Breast epithelium (tissue), 4 donors: ENCODE measurements around the gene DBN1. TPM values are rescaled to one million over a fixed set of nuclear protein-coding genes. Genes with fewer than 3 reads are reported as not detected.

Experiments
- DNase-seq, 2 donors: peaks; one replicate each; pipeline ENCODE4 v3.0.0-alpha.2; 2019; ENCODE audit warnings: low spot score in 2 of 2
- H3K27ac ChIP-seq, 2 donors: fragments of 200-600 bp; sonication (generic) in 1 of 2; one replicate each; pipeline ENCODE4 v1.5.1; 2016 to 2019; ENCODE audit warnings: mild to moderate bottlenecking in 1 of 2
- H3K27me3 ChIP-seq, 2 donors: fragments of 200-600 bp; sonication (generic) in 1 of 2; one replicate each; pipeline versions ENCODE4 v1.5.1 to v1.6.0; 2017 to 2019; ENCODE audit warnings: control low read depth in 1 of 2, mild to moderate bottlenecking in 1 of 2
- H3K36me3 ChIP-seq: fragments of 200-600 bp; one replicate; pipeline ENCODE4 v1.5.1; 2019
- H3K4me1 ChIP-seq, 2 donors: fragments of 200-600 bp; sonication (generic); one replicate each; pipeline ENCODE4 v1.5.1; 2016 to 2019; ENCODE audit warnings: control low read depth in 1 of 2
- H3K4me3 ChIP-seq, 3 donors: fragments of 200-600 bp; sonication (generic); 1 replicate in 2 of 3; 2 replicates in 1 of 3; pipeline ENCODE4 v1.5.1; 2016 to 2019; ENCODE audit warnings: mild to moderate bottlenecking in 3 of 3, moderate library complexity in 2 of 3
- H3K9me3 ChIP-seq, 2 donors: fragments of 200-600 bp; sonication (generic) in 1 of 2; one replicate each; pipeline ENCODE4 v1.5.1; 2016 to 2019; ENCODE audit warnings: control low read depth in 1 of 2
- CTCF ChIP-seq, 3 donors: fragments of 450-650 bp; IDR thresholded peaks; one replicate each; pipeline ENCODE4 v1.5.1; 2016 to 2017; ENCODE audit warnings: antibody characterized with exemption in 3 of 3, mild to moderate bottlenecking in 3 of 3, moderate library complexity in 3 of 3
- POLR2A ChIP-seq: fragments of 450-650 bp; IDR thresholded peaks from one replicate; pipeline ENCODE4 v1.6.1; 2016; ENCODE audit warnings: antibody characterized with exemption, mild to moderate bottlenecking, moderate library complexity
- POLR2AphosphoS5 ChIP-seq, 3 donors: sonication (generic); formaldehyde crosslinking; IDR thresholded peaks; one replicate each; pipeline ENCODE4 v1.6.1; 2017; ENCODE audit warnings: antibody characterized with exemption in 3 of 3
- intact Hi-C: fragments of 100-400 bp; cut with DNase I; formaldehyde crosslinking; loops from one replicate; pipeline ENCODE4 v1.15.1; 2023; ENCODE audit warnings: low total_unique reads
- total RNA-seq, 3 donors: library from RNA; depleted of rRNA; stranded (reverse); fragments of >200 nt; gene quantifications; one replicate each; pipeline ENCODE4 v1.1.0, GENCODE V29; 2016

The DBN1 gene
- total RNA-seq, 3 donors from 2014 or later, result 30.7 to 94.6 (median 61.3) TPM

DNA sequence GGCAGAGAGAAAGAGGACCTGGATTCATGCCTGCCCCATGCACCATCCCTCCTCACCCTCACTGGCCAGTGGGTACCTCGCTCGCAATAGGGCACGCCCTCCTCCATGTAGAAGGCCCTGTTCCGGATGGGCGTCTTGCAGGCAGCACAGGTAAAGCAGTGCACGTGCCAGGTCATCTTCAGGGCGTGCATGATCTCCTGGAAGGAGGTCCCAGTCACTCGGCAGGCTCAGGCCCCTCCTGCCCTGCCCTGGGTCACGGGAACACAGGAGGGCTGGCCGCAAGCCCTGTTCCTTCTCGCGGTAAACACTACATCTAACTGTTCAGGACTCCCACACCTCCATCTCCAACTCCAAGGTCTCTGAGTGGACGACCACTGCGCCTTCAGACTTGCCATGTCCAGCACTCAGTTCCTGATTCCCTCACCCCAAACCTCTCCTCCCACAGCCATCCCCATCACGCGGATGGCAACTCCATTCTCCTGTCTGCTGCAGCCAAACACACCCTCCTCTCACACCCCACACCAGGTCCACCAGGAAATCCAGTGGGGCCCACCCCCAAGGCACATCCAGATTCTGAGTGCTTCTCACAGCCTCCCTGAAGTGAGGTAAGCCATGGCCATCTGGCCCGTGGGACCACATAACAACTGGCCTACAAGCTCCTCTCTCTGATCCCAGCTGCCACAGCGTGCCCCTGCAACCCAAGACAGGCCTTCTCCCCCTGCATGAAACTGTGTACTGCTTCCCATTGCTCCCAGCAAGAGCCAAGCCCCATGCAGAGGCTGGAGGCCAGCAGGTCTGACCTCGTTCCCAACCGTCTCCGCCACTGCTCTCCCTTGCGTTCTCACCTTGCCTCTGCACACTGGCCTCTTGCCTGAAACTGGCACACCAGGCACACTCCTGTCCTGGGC is 10.8 kb upstream of the DBN1 start:
- H3K27ac ChIP-seq, result no peak overlapping the region
- no peaks in the 10 kb centered on the region for H3K9me3 ChIP-seq
- no peak for TF ChIP-seq CTCF (IDR thresholded peaks at IDR 0.05)
- TF ChIP-seq POLR2AphosphoS5 (IDR thresholded peaks at IDR 0.05), result no peak
- no peak for TF ChIP-seq POLR2A

GRCh38 chr5:177483042-177483441 is 9.6 kb upstream of the DBN1 start:
- intact Hi-C loops, result no loop called here
- H3K4me1 ChIP-seq, result peaks cover 5 to 11% of the 10 kb centered on the region in 2 donors
- H3K9me3 ChIP-seq, result no peaks in the 10 kb centered on the region
- H3K4me3 ChIP-seq, result no peak overlapping the region
- H3K27me3 ChIP-seq, result no peaks in the 10 kb centered on the region
- H3K27ac ChIP-seq, result no peak overlapping the region
- H3K36me3 ChIP-seq, result no peaks in the 10 kb centered on the region
- no peak for TF ChIP-seq POLR2AphosphoS5 (IDR thresholded peaks at IDR 0.05)
- DNase-seq, result no peak

More for the DNA sequence above, 10.8 kb upstream of the DBN1 start:
- Histone ChIP-seq H3K4me1 (peaks cover 0 to 3% of the 10 kb centered on the region in 2 donors), H3K36me3 (no peaks in the 10 kb centered on the region), H3K4me3 (no peak overlapping the region), H3K27me3 (no peaks in the 10 kb centered on the region)
- DNase-seq, result no peak
- intact Hi-C loops, result no loop called here

DNA sequence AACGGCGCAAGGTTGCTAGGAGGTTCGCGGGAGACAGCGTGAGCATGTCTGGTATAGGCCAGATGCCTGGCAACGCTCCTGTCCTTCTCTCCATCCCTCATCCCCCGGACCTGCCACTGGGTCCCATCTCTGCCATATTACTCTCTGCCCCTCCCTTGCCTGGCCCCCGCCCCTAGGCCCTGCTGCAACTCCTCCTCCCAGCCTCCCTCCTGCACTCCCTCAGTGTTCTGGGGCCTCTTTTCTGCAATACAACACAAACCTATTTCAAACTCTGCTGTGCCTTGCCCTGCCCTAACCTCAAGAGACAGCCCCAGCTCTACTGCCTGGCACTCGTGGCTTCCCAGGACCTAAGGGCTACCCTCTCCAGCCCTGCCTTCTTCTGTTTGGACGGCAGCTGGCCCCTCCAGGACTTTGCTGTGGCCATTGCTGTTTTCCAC is 8.9 kb upstream of the DBN1 start:
- H3K9me3 ChIP-seq, result no peaks in the 10 kb centered on the region
- no peak overlapping the region for H3K4me3 ChIP-seq
- intact Hi-C loops, result no loop called here
- no peaks in the 10 kb centered on the region for H3K36me3 ChIP-seq
- no peaks in the 10 kb centered on the region for H3K27me3 ChIP-seq
- no peak overlapping the region for H3K27ac ChIP-seq
- TF ChIP-seq POLR2A (no peak), CTCF (IDR thresholded peaks at IDR 0.05) (no peak), POLR2AphosphoS5 (IDR thresholded peaks at IDR 0.05) (no peak)
- H3K4me1 ChIP-seq, result peaks cover 5 to 11% of the 10 kb centered on the region in 2 donors
- DNase-seq, result no peak

- no peaks in the 10 kb centered on the region for H3K27me3 ChIP-seq
- no peak for TF ChIP-seq POLR2AphosphoS5 (IDR thresholded peaks at IDR 0.05)
- TF ChIP-seq CTCF (IDR thresholded peaks at IDR 0.05), result no peak
- TF ChIP-seq POLR2A, result no peak
- intact Hi-C loops, result no loop called here
- H3K4me3 ChIP-seq, result no peak overlapping the region
- H3K4me1 ChIP-seq, result peaks cover 5 to 11% of the 10 kb centered on the region in 2 donors
- no peaks in the 10 kb centered on the region for H3K36me3 ChIP-seq
- no peak for DNase-seq
- no peaks in the 10 kb centered on the region for H3K9me3 ChIP-seq
- H3K27ac ChIP-seq, result peak overlapping the region; percentile 78 to 88
These were observed 6.3 kb upstream of the DBN1 start for GRCh38 chr5:177479774-177480173.

- H3K9me3 ChIP-seq, result no peaks in the 10 kb centered on the region
- H3K27ac ChIP-seq, result peak overlapping the region; percentile 78 to 88
- no peaks in the 10 kb centered on the region for H3K27me3 ChIP-seq
- no peak for TF ChIP-seq POLR2A
- no peak for TF ChIP-seq CTCF (IDR thresholded peaks at IDR 0.05)
- peak; percentile 40 to 84 (median 81) for TF ChIP-seq POLR2AphosphoS5 (IDR thresholded peaks at IDR 0.05)
- H3K4me1 ChIP-seq, result peaks cover 5 to 11% of the 10 kb centered on the region in 2 donors
- intact Hi-C loops, result no loop called here
- H3K4me3 ChIP-seq, result peak overlapping the region in 1 of 3 donors; percentile 8
- DNase-seq, result peak in 1 of 2 donors; percentile 71
- H3K36me3 ChIP-seq, result no peaks in the 10 kb centered on the region
These were observed 5.5 kb upstream of the DBN1 start for GRCh38 chr5:177478711-177479646.
